Panc1 (cell line): ENCODE measurements around the gene SERPIND1. TPM values are rescaled to one million over a fixed set of nuclear protein-coding genes. Genes with fewer than 3 reads are reported as not detected.

Experiments
- ATAC-seq: fragments of 200-7000 bp; cut with Tn5 transposase; 2 replicates; pipeline ENCODE4 v1.9.1; 2020; ENCODE audit warnings: mild to moderate bottlenecking, moderate library complexity
- Bru-seq: library from RNA; stranded (reverse); fragments of 400-500 nt; gene quantifications from one replicate; lab custom pipeline; 2021; lab: Mats Ljungman, UMichigan
- BruChase-seq, 2 experiments: library from RNA; stranded (reverse); fragments of 400-500 nt; gene quantifications; one replicate each; lab custom pipeline; 2021; lab: Mats Ljungman, UMichigan
- BruUV-seq: library from RNA; stranded (reverse); fragments of 400-500 nt; replicated peaks from 2 replicates; lab custom pipeline; 2021; lab: Mats Ljungman, UMichigan
- CTCF ChIA-PET: fragments of 300-600 bp; sonication (Branson Sonifier 250); formaldehyde crosslinking; loops from one replicate; lab custom pipeline; 2022; ENCODE audit warnings: antibody characterized with exemption; lab: Charles Lee
- POLR2A ChIA-PET: fragments of 300-600 bp; sonication (Branson Sonifier 250); formaldehyde crosslinking; loops from one replicate; lab custom pipeline; 2022; ENCODE audit warnings: antibody characterized with exemption; lab: Charles Lee
- DNase-seq: peaks from one replicate; pipeline ENCODE4 v3.0.0-alpha.2; 2010; ENCODE audit warnings: low read depth, low spot score
- H3K27ac ChIP-seq: 2 replicates; pipeline ENCODE4 v1.5.1; 2011; ENCODE audit warnings: mild to moderate bottlenecking, low read length, inconsistent platforms
- H3K27me3 ChIP-seq: fragments of 200-500 bp; sonication (Bioruptor generic); 2 replicates; pipeline ENCODE4 v1.6.0; 2014; ENCODE audit warnings: low read length, inconsistent platforms; ENCODE audit not compliant: control insufficient read depth, insufficient read depth
- H3K36me3 ChIP-seq: fragments of 200-500 bp; sonication (Bioruptor generic); 2 replicates; pipeline ENCODE4 v1.5.1; 2014; ENCODE audit warnings: inconsistent platforms, mild to moderate bottlenecking, low read length, moderate library complexity; ENCODE audit not compliant: control insufficient read depth, insufficient read depth
- H3K4me1 ChIP-seq: 2 replicates; pipeline ENCODE4 v1.5.1; 2011; ENCODE audit warnings: inconsistent platforms, mild to moderate bottlenecking, low read length, moderate library complexity; ENCODE audit not compliant: control insufficient read depth, insufficient read depth
- H3K4me3 ChIP-seq, 2 experiments: 2 replicates each; pipeline ENCODE4 v1.5.1; 2011 to 2012; ENCODE audit warnings: low read depth in 2 of 2, low read length in 2 of 2, mild to moderate bottlenecking in 2 of 2, inconsistent platforms in 1 of 2, moderate library complexity in 1 of 2
- H3K9me3 ChIP-seq: fragments of 200-500 bp; sonication (Bioruptor generic); 2 replicates; pipeline ENCODE4 v1.5.1; 2014; ENCODE audit warnings: low read depth, mild to moderate bottlenecking, inconsistent platforms, low read length, moderate library complexity; ENCODE audit not compliant: control insufficient read depth, insufficient read depth
- POLR2AphosphoS5 ChIP-seq: IDR thresholded peaks from 2 replicates; pipeline ENCODE4 v1.6.1; 2012; ENCODE audit warnings: mild to moderate bottlenecking, low read depth, low read length, moderate library complexity
- SIN3A ChIP-seq: IDR thresholded peaks from 2 replicates; pipeline ENCODE4 v1.6.1; 2012; ENCODE audit warnings: low read depth, mild to moderate bottlenecking, low read length, moderate library complexity, borderline replicate concordance; ENCODE audit not compliant: insufficient read depth
- TCF7L2 ChIP-seq: IDR thresholded peaks from 2 replicates; pipeline ENCODE4 v1.6.1; 2011; ENCODE audit warnings: mild to moderate bottlenecking, low read depth, low read length, inconsistent platforms
- in situ Hi-C: cut with HindIII; loops from 2 replicates; pipeline ENCODE4 v1.10.0; 2016; ENCODE audit warnings: low sequenced_read_pairs, low pct_unique_long_range_greater_than_20kb
- intact Hi-C: fragments of 100-400 bp; cut with micrococcal nuclease; formaldehyde crosslinking; loops from one replicate; pipeline ENCODE4 v1.10.0; 2022; ENCODE audit not compliant: unreplicated experiment
- long read RNA-seq: library from polyadenylated mRNA; unstranded; transcript quantifications from one replicate; pipeline ENCODE4 v2.0.0, GENCODE V29; 2021; ENCODE audit not compliant: unreplicated experiment
- polyA plus RNA-seq: library from polyadenylated mRNA; unstranded; fragments of >200 nt; gene quantifications from one replicate; pipeline ENCODE4 v1.2.1, GENCODE V29; 2012; ENCODE audit warnings: missing spikeins; ENCODE audit not compliant: insufficient read length
- total RNA-seq: library from RNA; stranded (reverse); gene quantifications from one replicate; pipeline ENCODE4 v1.2.1, GENCODE V29; 2021; ENCODE audit not compliant: unreplicated experiment
- TF ChIP-seq, protein P1 (sequence below): fragments of 450-650 bp; IDR thresholded peaks from 2 replicates; pipeline ENCODE4 v1.5.1; 2017; ENCODE audit warnings: mild to moderate bottlenecking
- TF ChIP-seq, protein P2 (sequence below), 2 experiments: IDR thresholded peaks; 2 replicates each; pipeline ENCODE4 v1.6.1; 2011 to 2012; ENCODE audit warnings: low read depth in 2 of 2, control low read depth in 1 of 2, low read length in 1 of 2, mild to moderate bottlenecking in 1 of 2, moderate library complexity in 1 of 2; ENCODE audit not compliant: insufficient read depth in 1 of 2

SERPIND1 gene, protein sequence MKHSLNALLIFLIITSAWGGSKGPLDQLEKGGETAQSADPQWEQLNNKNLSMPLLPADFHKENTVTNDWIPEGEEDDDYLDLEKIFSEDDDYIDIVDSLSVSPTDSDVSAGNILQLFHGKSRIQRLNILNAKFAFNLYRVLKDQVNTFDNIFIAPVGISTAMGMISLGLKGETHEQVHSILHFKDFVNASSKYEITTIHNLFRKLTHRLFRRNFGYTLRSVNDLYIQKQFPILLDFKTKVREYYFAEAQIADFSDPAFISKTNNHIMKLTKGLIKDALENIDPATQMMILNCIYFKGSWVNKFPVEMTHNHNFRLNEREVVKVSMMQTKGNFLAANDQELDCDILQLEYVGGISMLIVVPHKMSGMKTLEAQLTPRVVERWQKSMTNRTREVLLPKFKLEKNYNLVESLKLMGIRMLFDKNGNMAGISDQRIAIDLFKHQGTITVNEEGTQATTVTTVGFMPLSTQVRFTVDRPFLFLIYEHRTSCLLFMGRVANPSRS
- total RNA-seq: 0.18 TPM
- not detected for polyA plus RNA-seq
- percentile 20 among the genes with signal in this experiment for Bru-seq, nascent RNA
- percentile 14 among the genes with signal in this experiment for BruChase-seq, experiment 1, labeled RNA remaining after a 2-hour chase
- percentile 7 among the genes with signal in this experiment for BruChase-seq, experiment 2, labeled RNA remaining after a 6-hour chase
- long read RNA-seq, partial matches to known transcripts: 0 of 2 reads
- long read RNA-seq, other reads (novel, unspliced or antisense): 2 of 2 reads

DNA sequence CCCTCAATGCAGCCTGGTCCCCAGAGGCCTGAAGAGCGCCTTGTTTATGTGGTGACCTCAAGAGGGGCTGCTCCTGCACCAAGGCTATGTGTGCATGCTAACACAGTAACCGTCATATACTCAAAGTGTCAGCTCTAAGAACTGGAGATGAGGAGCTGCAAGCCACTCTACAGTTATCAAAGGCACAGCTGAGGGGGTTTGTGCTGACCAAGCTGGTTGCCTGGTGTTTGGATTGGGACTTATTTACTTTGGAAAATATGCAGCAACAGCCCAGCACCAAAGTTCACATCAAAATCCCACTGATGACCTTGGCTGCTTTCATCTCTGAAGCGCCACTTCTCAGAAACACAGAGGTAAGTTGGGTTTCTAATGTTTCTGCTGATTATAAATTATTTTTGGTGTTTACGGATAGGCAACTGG lies at the start of gene SERPIND1:
SERPIND1 (plus strand) TSS at position 321 of the 420 bp plus-strand sequence. CDS start 5,200 bp downstream, outside the sequence.
- no TSS peak for BruUV-seq
- intact Hi-C loops: no loop called here
- CTCF ChIA-PET: no interaction called here
- Histone ChIP-seq H3K27me3 (no peaks in the 10 kb centered on the region), H3K27ac (no peak within 1 kb of the TSS), H3K9me3 (no peaks in the 10 kb centered on the region), H3K4me1 (no peaks in the 10 kb centered on the region), H3K4me3 (no peak within 1 kb of the TSS), H3K36me3 (peaks cover 3% of the 10 kb centered on the region; the same call in 1 of the 2 replicates)
- POLR2A ChIA-PET: no interaction called here
- in situ Hi-C loops: no loop called here
- TF ChIP-seq, protein P1, sequence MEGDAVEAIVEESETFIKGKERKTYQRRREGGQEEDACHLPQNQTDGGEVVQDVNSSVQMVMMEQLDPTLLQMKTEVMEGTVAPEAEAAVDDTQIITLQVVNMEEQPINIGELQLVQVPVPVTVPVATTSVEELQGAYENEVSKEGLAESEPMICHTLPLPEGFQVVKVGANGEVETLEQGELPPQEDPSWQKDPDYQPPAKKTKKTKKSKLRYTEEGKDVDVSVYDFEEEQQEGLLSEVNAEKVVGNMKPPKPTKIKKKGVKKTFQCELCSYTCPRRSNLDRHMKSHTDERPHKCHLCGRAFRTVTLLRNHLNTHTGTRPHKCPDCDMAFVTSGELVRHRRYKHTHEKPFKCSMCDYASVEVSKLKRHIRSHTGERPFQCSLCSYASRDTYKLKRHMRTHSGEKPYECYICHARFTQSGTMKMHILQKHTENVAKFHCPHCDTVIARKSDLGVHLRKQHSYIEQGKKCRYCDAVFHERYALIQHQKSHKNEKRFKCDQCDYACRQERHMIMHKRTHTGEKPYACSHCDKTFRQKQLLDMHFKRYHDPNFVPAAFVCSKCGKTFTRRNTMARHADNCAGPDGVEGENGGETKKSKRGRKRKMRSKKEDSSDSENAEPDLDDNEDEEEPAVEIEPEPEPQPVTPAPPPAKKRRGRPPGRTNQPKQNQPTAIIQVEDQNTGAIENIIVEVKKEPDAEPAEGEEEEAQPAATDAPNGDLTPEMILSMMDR: no peak
- TF ChIP-seq POLR2AphosphoS5: no peak
- TF ChIP-seq, protein P2, sequence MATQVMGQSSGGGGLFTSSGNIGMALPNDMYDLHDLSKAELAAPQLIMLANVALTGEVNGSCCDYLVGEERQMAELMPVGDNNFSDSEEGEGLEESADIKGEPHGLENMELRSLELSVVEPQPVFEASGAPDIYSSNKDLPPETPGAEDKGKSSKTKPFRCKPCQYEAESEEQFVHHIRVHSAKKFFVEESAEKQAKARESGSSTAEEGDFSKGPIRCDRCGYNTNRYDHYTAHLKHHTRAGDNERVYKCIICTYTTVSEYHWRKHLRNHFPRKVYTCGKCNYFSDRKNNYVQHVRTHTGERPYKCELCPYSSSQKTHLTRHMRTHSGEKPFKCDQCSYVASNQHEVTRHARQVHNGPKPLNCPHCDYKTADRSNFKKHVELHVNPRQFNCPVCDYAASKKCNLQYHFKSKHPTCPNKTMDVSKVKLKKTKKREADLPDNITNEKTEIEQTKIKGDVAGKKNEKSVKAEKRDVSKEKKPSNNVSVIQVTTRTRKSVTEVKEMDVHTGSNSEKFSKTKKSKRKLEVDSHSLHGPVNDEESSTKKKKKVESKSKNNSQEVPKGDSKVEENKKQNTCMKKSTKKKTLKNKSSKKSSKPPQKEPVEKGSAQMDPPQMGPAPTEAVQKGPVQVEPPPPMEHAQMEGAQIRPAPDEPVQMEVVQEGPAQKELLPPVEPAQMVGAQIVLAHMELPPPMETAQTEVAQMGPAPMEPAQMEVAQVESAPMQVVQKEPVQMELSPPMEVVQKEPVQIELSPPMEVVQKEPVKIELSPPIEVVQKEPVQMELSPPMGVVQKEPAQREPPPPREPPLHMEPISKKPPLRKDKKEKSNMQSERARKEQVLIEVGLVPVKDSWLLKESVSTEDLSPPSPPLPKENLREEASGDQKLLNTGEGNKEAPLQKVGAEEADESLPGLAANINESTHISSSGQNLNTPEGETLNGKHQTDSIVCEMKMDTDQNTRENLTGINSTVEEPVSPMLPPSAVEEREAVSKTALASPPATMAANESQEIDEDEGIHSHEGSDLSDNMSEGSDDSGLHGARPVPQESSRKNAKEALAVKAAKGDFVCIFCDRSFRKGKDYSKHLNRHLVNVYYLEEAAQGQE (IDR thresholded peaks at IDR 0.05; ENCODE audit: insufficient read depth in 1 of 2, low read depth in 2 of 2, low read length in 1 of 2): no peak
- no peak for TF ChIP-seq TCF7L2
- no peak for TF ChIP-seq SIN3A
- DNase-seq (no peak), ATAC-seq (no peak)

DNA sequence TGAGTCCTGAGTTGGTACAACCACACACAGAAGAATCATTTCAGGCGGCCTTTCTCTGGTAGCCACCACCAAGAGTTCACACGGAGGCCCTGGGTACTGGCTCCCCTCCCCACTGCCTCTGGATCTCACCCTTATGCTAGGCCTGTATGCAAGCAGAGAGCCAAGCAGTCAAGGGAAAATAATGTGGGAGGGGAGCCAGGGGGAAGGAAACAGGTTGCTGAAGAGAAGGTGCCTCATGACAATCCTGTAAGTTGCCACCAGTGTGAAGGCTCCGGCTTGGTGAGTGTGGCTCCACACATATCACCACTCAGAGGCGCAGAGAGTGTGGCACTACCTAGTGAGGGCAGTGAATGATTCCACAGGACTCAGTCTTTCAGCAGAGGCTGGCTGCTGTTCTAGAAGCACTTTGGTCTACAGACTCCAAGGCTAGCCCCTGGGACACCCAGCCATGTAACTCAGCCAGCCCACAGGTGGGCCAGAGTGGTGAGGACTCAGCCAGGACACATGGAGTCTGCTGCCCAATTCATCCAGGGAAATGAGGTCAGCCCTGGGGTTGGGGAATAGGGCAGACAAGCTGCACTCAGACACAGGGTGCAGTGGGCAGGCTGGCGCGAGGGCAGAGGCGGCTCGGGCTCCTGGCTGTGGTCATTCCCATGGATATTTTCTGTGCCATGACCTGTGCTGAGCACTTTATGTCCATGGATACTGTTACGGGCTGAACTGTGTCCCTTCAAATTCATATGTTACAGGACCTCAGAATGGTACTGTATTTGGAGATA lies 49.0 kb upstream of the SERPIND1 start:
- POLR2A ChIA-PET: no interaction called here
- in situ Hi-C loops: no loop called here
- BruUV-seq: no TSS peak

More for the DNA sequence above, 49.0 kb upstream of the SERPIND1 start:
- ATAC-seq: no peak
- CTCF ChIA-PET: no interaction called here
- no peak overlapping the region for H3K4me3 ChIP-seq
- TF ChIP-seq, protein P1: no peak
- TF ChIP-seq SIN3A (no peak), TCF7L2 (no peak), POLR2AphosphoS5 (no peak)
- TF ChIP-seq, protein P2 (IDR thresholded peaks at IDR 0.05; ENCODE audit: insufficient read depth in 1 of 2, low read depth in 2 of 2, low read length in 1 of 2): no peak
- DNase-seq: no peak
- H3K9me3 ChIP-seq: no peaks in the 10 kb centered on the region
- no peaks in the 10 kb centered on the region for H3K27me3 ChIP-seq
- no peaks in the 10 kb centered on the region for H3K4me1 ChIP-seq
- H3K36me3 ChIP-seq: no peaks in the 10 kb centered on the region
- no peak overlapping the region for H3K27ac ChIP-seq
- intact Hi-C loops: no loop called here
